Astrocyte (in vitro differentiated cells and primary cell): ENCODE data around the gene MT4.
"Not testable (repeated sequence)": the region's sequence is repeated elsewhere in the genome, so short reads cannot be mapped to it uniquely, and the experiment has no call there.

Experiments used
- EZH2 ChIP-seq: IDR thresholded peaks from 2 replicates; pipeline ENCODE4 v1.6.1; 2012; ENCODE audit warnings: mild to moderate bottlenecking, low read length, inconsistent platforms; ENCODE audit not compliant: insufficient read depth
- TF ChIP-seq, protein P1 (sequence below): IDR thresholded peaks from 2 replicates; pipeline ENCODE4 v1.5.1; 2011; ENCODE audit warnings: low read depth, mild to moderate bottlenecking, inconsistent platforms, low read length, moderate library complexity; ENCODE audit not compliant: insufficient read depth

DNA sequence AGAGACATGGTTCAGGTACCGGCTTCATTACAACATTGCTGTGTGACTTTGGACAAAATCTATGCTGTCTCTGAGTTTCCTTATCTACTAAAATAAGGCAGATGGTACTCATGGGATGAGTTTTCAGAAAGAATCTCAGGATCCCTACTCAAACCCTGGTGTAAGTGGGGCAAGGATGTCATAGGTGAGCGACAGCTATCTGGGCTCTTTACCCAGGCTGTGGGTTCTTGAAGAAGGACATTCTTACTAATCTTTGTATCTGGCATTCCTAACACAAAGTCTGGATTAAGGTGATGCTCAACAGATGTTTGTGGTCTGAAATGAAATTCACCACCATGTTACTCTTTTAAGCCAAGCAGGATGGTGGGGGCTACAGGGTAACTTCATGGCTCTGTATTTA, 18.0 kb downstream of the MT4 start:
- TF ChIP-seq, protein P1, sequence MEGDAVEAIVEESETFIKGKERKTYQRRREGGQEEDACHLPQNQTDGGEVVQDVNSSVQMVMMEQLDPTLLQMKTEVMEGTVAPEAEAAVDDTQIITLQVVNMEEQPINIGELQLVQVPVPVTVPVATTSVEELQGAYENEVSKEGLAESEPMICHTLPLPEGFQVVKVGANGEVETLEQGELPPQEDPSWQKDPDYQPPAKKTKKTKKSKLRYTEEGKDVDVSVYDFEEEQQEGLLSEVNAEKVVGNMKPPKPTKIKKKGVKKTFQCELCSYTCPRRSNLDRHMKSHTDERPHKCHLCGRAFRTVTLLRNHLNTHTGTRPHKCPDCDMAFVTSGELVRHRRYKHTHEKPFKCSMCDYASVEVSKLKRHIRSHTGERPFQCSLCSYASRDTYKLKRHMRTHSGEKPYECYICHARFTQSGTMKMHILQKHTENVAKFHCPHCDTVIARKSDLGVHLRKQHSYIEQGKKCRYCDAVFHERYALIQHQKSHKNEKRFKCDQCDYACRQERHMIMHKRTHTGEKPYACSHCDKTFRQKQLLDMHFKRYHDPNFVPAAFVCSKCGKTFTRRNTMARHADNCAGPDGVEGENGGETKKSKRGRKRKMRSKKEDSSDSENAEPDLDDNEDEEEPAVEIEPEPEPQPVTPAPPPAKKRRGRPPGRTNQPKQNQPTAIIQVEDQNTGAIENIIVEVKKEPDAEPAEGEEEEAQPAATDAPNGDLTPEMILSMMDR = not testable (repeated sequence)
- TF ChIP-seq EZH2 = not testable (repeated sequence)
